ENCODE results near the gene AGTRAP.

Gene AGTRAP

GRCh38 chr1:11790101-11790879, 54.4 kb downstream of the AGTRAP start:
- DNase-seq (ENCODE audit: low read depth, low spot score): no peak
- no peak overlapping the region for H3K4me3 ChIP-seq (ENCODE audit: low read length)

DNA sequence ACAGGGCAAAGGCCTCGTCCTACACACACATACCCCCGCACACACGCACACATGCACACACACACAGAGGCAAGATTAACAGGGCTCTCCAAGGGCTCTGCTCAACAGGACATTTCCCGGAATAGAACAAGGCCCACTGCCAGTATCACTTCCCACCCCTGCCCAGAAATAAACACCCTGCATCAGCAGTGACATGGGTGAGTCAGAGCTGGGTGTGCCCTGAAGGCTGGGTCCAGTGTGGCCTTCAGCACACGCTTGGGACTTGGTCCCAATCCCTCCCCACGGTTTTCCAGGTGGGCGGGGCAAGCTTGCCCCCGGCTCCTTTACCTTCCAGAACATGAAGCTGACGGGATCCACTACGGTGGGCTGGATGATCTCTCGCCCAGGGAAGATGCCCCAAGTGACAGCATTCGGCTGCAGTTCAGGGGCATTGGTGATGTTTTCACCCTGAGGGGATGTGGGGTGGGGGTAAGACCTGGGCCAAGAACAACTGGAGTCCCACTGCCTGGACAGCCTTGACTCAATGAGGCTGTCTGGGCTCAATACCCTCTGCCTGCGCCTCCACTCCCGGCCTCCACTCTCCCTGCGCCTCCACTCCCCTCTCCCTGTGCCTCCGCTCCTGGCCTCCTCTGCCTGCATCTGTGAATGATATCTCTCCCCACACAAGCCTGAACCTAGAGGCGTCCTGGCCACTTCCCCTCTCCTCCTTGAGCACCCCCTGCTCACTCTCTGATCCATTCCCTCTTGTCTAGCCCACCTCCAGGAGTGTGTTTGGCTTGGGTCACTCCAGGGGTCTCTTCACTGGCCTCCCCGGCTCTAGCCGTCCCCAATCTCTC, 55.2 kb downstream of the AGTRAP start:
- no peak for DNase-seq (ENCODE audit: low read depth, low spot score)
- no peak overlapping the region for H3K4me3 ChIP-seq (ENCODE audit: low read length)

GRCh38 chr1:11792106-11792505, 56.2 kb downstream of the AGTRAP start:
- no peak overlapping the region for H3K4me3 ChIP-seq (ENCODE audit: low read length)
- no peak for DNase-seq (ENCODE audit: low read depth, low spot score)

- no peak for DNase-seq (ENCODE audit: low read depth, low spot score)
- H3K4me3 ChIP-seq (ENCODE audit: low read length): no peak overlapping the region
These were observed 57.9 kb downstream of the AGTRAP start for GRCh38 chr1:11793819-11794218.

- DNase-seq (ENCODE audit: low read depth, low spot score): no peak
- no peak overlapping the region for H3K4me3 ChIP-seq (ENCODE audit: low read length)
These were observed 58.7 kb downstream of the AGTRAP start for GRCh38 chr1:11794446-11795237.

- no peak overlapping the region for H3K4me3 ChIP-seq (ENCODE audit: low read length)
- DNase-seq (ENCODE audit: low read depth, low spot score): no peak
These were observed 59.4 kb downstream of the AGTRAP start for GRCh38 chr1:11795238-11795890.

DNA sequence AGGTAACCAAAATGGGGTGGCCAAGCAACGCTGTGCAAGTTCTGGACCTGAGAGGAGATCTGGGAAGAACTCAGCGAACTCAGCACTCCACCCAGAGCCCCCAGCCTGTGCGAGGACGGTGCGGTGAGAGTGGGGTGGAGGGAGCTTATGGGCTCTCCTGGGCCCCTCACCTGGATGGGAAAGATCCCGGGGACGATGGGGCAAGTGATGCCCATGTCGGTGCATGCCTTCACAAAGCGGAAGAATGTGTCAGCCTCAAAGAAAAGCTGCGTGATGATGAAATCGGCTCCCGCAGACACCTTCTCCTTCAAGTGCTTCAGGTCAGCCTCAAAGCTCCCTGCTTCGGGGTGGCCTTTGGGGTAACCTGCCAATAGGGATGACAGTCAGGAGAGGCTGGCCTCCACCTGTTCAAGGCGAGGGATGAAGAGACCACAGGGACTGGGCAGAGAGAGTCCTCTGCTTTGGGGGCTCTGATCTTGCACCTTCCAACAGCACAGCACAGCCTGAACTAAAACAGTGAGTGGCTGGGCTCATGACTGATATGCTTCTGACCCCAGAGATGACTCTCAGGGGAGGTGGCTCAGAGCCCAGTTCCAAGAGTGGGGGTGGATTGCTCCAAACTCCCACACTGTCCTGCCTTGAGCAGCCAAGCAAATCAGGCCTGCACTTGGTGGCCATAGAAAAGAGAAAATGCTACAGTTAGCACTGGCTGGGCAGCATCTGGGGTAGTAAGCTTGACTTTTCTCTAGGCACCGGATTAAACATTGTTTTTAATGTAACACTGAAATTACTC, 60.3 kb downstream of the AGTRAP start:
- no peak overlapping the region for H3K4me3 ChIP-seq (ENCODE audit: low read length)
- DNase-seq (ENCODE audit: low read depth, low spot score): no peak

GRCh38 chr1:11797525-11798216, 61.7 kb downstream of the AGTRAP start:
- no peak overlapping the region for H3K4me3 ChIP-seq (ENCODE audit: low read length)
- DNase-seq (ENCODE audit: low read depth, low spot score): no peak

DNA sequence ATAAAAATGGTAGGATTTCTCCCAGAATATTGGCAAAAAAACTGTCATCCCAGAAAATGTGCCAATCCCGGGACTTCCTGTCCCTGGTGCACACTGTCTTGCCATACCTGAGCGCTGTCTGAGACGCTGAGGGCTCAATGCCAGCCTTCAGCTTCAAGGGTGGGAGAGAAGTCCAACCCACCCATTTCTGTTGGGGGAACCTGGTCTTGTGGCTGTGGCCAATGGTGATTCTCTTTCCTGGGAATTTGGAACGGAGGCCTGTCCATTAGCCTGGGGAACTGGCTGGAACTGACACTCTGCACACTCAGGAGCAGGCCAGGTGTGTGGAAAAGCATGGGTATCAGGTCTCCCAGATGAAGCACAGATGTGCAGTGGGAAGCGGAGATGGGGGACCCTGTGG, 63.2 kb downstream of the AGTRAP start:
- no peak for DNase-seq (ENCODE audit: low read depth, low spot score)

DNA sequence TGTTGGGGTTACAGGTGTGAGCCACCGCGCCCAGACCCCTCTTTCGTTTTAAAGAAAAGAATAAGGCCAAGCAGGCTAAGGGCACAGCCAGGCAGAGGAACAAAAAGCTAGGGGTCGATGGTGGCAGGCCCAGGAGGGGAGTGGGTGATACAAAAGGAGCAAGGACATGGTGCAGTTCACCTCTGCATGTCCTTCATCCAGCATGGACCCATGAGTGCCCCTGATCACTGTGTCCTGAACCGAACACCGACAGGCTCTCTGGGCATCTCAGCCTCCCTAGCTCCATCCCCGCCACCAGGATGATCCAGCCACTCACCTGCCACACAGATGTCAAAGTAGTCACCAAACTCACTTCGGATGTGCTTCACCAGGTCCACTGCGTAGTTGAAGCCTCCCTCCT, 64.0 kb downstream of the AGTRAP start:
- H3K4me3 ChIP-seq (ENCODE audit: low read length): no peak overlapping the region
- DNase-seq (ENCODE audit: low read depth, low spot score): no peak

More for the DNA sequence above, 63.2 kb downstream of the AGTRAP start:
- no peak overlapping the region for H3K4me3 ChIP-seq (ENCODE audit: low read length)

GRCh38 chr1:11800391-11800755, 64.4 kb downstream of the AGTRAP start:
- DNase-seq (ENCODE audit: low read depth, low spot score): no peak
- no peak overlapping the region for H3K4me3 ChIP-seq (ENCODE audit: low read length)
